IPS-18a (cell line): ENCODE data around the gene ZNF148.

ENCODE experiments used
- H3K27ac ChIP-seq: one replicate; pipeline ENCODE4 v1.5.1; 2013; ENCODE audit warnings: low read length
- H3K27me3 ChIP-seq: one replicate; pipeline ENCODE4 v1.6.1; 2013; ENCODE audit warnings: mild to moderate bottlenecking, low read length; ENCODE audit not compliant: control insufficient read depth, insufficient read depth
- H3K36me3 ChIP-seq: one replicate; pipeline ENCODE4 v1.6.1; 2013; ENCODE audit warnings: low read depth, low read length; ENCODE audit not compliant: control insufficient read depth
- H3K4me1 ChIP-seq: one replicate; pipeline ENCODE4 v1.6.1; 2013; ENCODE audit warnings: low read depth, low read length; ENCODE audit not compliant: control insufficient read depth
- H3K4me3 ChIP-seq: one replicate; pipeline ENCODE4 v1.5.1; 2013; ENCODE audit warnings: low read length
- H3K9ac ChIP-seq: one replicate; pipeline ENCODE4 v1.6.1; 2013; ENCODE audit warnings: mild to moderate bottlenecking, low read length, moderate library complexity
- H3K9me3 ChIP-seq: one replicate; pipeline ENCODE4 v1.6.1; 2013; ENCODE audit warnings: low read depth, low read length; ENCODE audit not compliant: control insufficient read depth

Gene ZNF148

DNA sequence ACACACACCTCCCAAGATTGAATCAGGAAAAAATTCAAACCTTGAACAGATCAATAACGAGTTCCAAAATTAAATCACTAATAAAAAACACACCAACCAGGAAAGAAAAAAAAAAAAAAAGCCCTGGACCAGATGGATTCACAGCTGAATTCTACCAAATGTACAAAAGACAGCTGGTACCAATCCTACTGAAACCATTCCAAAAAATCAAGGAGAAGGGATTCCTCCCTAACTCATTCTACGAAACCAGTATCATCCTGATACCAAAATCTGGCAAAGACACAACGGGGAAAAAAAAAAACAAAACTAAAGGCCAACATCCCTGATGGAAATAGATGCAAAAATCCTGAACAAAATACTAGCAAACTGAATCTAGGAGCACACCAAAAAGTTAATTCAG is 108.2 kb downstream of the ZNF148 start:
- Histone ChIP-seq H3K27me3 (no peaks in the 10 kb centered on the region), H3K4me1 (peaks cover 9% of the 10 kb centered on the region), H3K4me3 (no peak overlapping the region), H3K36me3 (no peaks in the 10 kb centered on the region), H3K9ac (no peak overlapping the region), H3K27ac (no peak overlapping the region), H3K9me3 (no peaks in the 10 kb centered on the region)

GRCh38 chr3:125262161-125262560 is 113.0 kb downstream of the ZNF148 start:
- no peaks in the 10 kb centered on the region for H3K9me3 ChIP-seq
- no peak overlapping the region for H3K9ac ChIP-seq
- H3K4me1 ChIP-seq, result no peaks in the 10 kb centered on the region
- no peak overlapping the region for H3K27ac ChIP-seq
- no peak overlapping the region for H3K4me3 ChIP-seq
- H3K36me3 ChIP-seq, result peaks cover 3% of the 10 kb centered on the region
- no peaks in the 10 kb centered on the region for H3K27me3 ChIP-seq

DNA sequence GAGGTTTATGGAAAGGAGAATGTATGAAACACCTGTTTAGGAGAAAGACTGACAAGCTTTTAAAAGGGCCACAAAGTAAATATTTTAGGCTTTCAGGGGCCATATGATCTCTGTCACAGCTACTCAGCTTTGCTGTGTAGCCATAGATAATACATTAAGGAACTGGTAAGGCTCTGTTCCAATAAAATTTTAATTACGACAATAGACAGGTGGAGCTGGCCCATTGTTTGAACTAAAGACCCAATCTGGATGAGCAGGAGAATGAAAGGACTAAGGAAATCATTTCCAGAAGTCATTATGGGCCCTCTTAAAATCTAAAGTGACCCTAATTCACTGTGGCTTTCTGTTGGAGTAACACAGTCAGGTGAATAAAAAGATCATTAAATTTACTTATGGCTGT is 114.1 kb downstream of the ZNF148 start:
- Histone ChIP-seq H3K4me3 (no peak overlapping the region), H3K9ac (no peak overlapping the region), H3K27ac (no peak overlapping the region), H3K27me3 (no peaks in the 10 kb centered on the region), H3K4me1 (no peaks in the 10 kb centered on the region), H3K36me3 (peaks cover 3% of the 10 kb centered on the region), H3K9me3 (peaks cover 5% of the 10 kb centered on the region)

- Histone ChIP-seq H3K36me3 (peaks cover 3% of the 10 kb centered on the region), H3K4me3 (no peak overlapping the region), H3K9me3 (peaks cover 5% of the 10 kb centered on the region), H3K9ac (no peak overlapping the region), H3K27me3 (no peaks in the 10 kb centered on the region), H3K27ac (no peak overlapping the region), H3K4me1 (no peaks in the 10 kb centered on the region)
Measured at GRCh38 chr3:125260158-125260557, 115.0 kb downstream of the ZNF148 start.

DNA sequence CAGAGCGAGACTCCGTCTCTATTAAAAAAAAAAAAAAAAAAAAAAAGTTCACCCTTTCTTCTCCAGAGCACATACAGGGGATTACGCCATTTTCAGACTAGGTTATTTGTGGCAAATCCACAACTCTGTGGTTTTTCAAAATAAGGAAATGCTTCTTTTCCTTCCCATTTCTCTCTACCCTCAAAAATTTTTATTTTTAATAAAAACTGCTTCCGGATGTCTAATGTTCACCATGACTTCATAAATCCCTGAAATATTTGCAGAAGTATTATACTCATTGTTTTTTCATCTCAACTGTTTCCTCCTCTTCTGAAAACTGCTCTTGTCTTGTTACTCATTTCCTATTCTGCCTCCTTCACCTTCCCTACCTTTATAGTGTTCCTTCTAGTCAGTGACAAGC is 117.6 kb downstream of the ZNF148 start:
- Histone ChIP-seq H3K9ac (no peak overlapping the region), H3K4me3 (no peak overlapping the region), H3K4me1 (no peaks in the 10 kb centered on the region), H3K27me3 (no peaks in the 10 kb centered on the region), H3K27ac (no peak overlapping the region), H3K9me3 (peaks cover 5% of the 10 kb centered on the region), H3K36me3 (peaks cover 3% of the 10 kb centered on the region)

DNA sequence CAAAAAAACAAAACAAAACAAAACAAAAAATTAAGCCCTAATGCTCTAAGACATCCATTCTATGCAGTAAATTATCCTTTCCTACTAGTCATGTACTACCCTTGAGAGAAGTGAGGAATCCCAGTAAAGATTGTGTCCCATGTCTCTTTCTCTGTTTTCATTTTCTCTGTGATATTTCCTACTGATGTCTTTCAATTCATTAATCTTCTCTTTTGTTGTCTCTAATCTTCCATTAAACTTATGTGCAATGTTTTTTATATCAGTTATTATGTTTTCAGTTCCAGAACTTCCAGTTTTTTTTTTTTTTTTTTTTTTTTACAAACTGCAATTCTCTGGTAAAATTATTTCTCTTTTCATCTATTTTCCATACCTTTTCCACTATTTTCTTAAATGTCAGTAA is 118.5 kb downstream of the ZNF148 start:
- no peak overlapping the region for H3K9ac ChIP-seq
- H3K4me1 ChIP-seq, result no peaks in the 10 kb centered on the region
- peaks cover 3% of the 10 kb centered on the region for H3K36me3 ChIP-seq
- H3K4me3 ChIP-seq, result no peak overlapping the region
- no peak overlapping the region for H3K27ac ChIP-seq
- H3K27me3 ChIP-seq, result no peaks in the 10 kb centered on the region
- peaks cover 5% of the 10 kb centered on the region for H3K9me3 ChIP-seq

GRCh38 chr3:125250973-125251372 is 124.2 kb downstream of the ZNF148 start:
- H3K9me3 ChIP-seq, result no peaks in the 10 kb centered on the region
- H3K36me3 ChIP-seq, result no peaks in the 10 kb centered on the region
- H3K4me1 ChIP-seq, result no peaks in the 10 kb centered on the region
- no peaks in the 10 kb centered on the region for H3K27me3 ChIP-seq
- H3K9ac ChIP-seq, result no peak overlapping the region
- H3K4me3 ChIP-seq, result no peak overlapping the region
- no peak overlapping the region for H3K27ac ChIP-seq

GRCh38 chr3:125246237-125246636 is 128.9 kb downstream of the ZNF148 start:
- Histone ChIP-seq H3K4me1 (no peaks in the 10 kb centered on the region), H3K27ac (no peak overlapping the region), H3K27me3 (no peaks in the 10 kb centered on the region), H3K4me3 (no peak overlapping the region), H3K9ac (no peak overlapping the region), H3K36me3 (no peaks in the 10 kb centered on the region), H3K9me3 (no peaks in the 10 kb centered on the region)

DNA sequence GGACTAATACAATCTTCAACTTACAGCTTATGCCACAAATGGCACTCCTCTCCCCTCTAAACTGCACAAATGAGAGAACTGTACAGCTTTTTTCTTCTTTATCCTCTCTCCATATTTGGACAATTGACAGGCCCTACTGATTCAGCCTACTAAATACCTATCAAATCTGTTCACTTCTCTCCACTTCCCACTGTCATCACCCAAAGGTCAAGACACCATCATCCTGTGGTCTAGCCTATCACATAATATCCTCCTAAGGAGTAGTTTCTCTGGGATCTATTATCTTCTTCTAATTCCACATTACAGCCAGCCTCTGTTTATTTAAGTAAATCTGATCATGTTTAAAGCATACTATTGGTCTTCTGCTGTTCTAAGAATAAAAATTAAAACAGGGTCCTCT is 129.6 kb downstream of the ZNF148 start:
- Histone ChIP-seq H3K9me3 (no peaks in the 10 kb centered on the region), H3K27ac (no peak overlapping the region), H3K9ac (no peak overlapping the region), H3K36me3 (no peaks in the 10 kb centered on the region), H3K4me3 (no peak overlapping the region), H3K27me3 (no peaks in the 10 kb centered on the region), H3K4me1 (no peaks in the 10 kb centered on the region)

GRCh38 chr3:125240496-125240895 is 134.6 kb downstream of the ZNF148 start:
- no peaks in the 10 kb centered on the region for H3K27me3 ChIP-seq
- no peak overlapping the region for H3K27ac ChIP-seq
- no peaks in the 10 kb centered on the region for H3K36me3 ChIP-seq
- H3K4me1 ChIP-seq, result no peaks in the 10 kb centered on the region
- no peaks in the 10 kb centered on the region for H3K9me3 ChIP-seq
- no peak overlapping the region for H3K4me3 ChIP-seq
- H3K9ac ChIP-seq, result no peak overlapping the region

DNA sequence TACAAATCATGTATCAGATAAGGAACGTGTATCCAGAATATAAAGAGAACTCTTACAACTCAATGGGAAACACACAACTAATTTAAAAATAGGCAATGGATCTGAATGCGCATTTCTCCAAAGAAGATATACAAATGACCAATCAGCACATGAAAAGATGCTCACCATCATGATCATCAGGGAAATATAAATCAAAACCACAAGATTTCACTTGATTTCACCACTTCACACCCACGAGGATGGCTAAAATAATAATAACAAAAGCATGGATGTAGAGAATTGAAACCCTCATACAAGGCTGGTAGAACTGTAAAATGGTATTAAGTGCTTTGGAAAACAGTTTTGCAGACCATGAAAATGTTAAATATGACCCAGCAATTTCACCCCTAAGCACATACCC is 135.9 kb downstream of the ZNF148 start:
- no peak overlapping the region for H3K9ac ChIP-seq
- H3K27me3 ChIP-seq, result no peaks in the 10 kb centered on the region
- no peak overlapping the region for H3K4me3 ChIP-seq
- H3K36me3 ChIP-seq, result no peaks in the 10 kb centered on the region
- no peaks in the 10 kb centered on the region for H3K4me1 ChIP-seq
- no peaks in the 10 kb centered on the region for H3K9me3 ChIP-seq
- no peak overlapping the region for H3K27ac ChIP-seq

GRCh38 chr3:125238759-125239158 is 136.4 kb downstream of the ZNF148 start:
- no peak overlapping the region for H3K27ac ChIP-seq
- no peaks in the 10 kb centered on the region for H3K4me1 ChIP-seq
- no peak overlapping the region for H3K4me3 ChIP-seq
- H3K36me3 ChIP-seq, result no peaks in the 10 kb centered on the region
- H3K27me3 ChIP-seq, result no peaks in the 10 kb centered on the region
- H3K9me3 ChIP-seq, result no peaks in the 10 kb centered on the region
- H3K9ac ChIP-seq, result no peak overlapping the region
